ENCODE results near the gene HELZ2. TPM values are rescaled to one million over a fixed set of nuclear protein-coding genes. Genes with fewer than 3 reads are reported as not detected.

HELZ2 gene
- total and polyA plus RNA-seq, 2 of the 4 experiments (the other 2 are of a cell fraction), result 4.7 to 10.6 TPM

DNA sequence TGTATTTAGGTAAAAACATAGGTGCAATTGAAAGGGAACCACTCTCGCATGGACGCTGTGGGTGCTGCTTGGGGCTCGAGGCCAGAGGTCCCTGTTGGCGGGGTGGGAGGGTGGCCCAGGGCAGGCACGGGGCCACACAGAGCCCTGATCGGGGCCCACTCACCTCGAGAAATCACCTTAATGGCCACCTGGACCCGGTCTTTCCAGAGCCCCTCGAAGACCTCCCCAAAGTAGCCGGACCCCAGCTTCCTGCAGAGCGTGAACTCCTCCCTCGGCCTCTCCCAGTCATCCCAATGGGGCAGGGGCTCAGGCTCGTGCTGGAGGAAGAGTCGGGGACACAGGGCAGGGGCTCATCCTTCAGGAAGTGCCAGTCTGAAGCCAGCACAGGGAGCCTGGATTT is 40.7 kb downstream of the HELZ2 start:
- intact Hi-C loops (cut with micrococcal nuclease), result loop anchor here (10.0 kb wide), 1 partner anchor 121 kb away; the partner anchor contains the start of genes RTEL1 and STMN3
- POLR2A ChIA-PET (ENCODE audit: unreplicated experiment), result no interaction called here
- WGBS, 2 experiments (ENCODE audit: extremely low coverage in 2 of 2, insufficient read length in 1 of 2), result 61% methylated on average over 7 of the region's 14 CpGs; no CpG with 5 or more reads in 1 of the 2 experiments

More for the DNA sequence above, 40.7 kb downstream of the HELZ2 start:
- Histone ChIP-seq H3K4me3 (ENCODE audit: insufficient read depth, low read depth, low read length) (no peak overlapping the region), H3K14ac (replicated peaks; ENCODE audit: low read depth, low read length) (no peak overlapping the region), H2AFZ (replicated peaks; ENCODE audit: low read length, poor library complexity) (no peak overlapping the region), H3K4me1 (ENCODE audit: control insufficient read depth, insufficient read depth, low read length) (no peaks in the 10 kb centered on the region; the same call in 1 of the 2 replicates), H2BK120ac (ENCODE audit: low read depth, low read length) (no peak overlapping the region), H4K91ac (ENCODE audit: insufficient read depth, low read depth, low read length) (no peak overlapping the region), H2BK5ac (ENCODE audit: low read depth, low read length, poor library complexity, severe bottlenecking) (no peak overlapping the region), H3K23ac (ENCODE audit: low read depth, low read length) (no peak overlapping the region), H3K9ac (ENCODE audit: low read depth, low read length) (no peak overlapping the region), H2BK20ac (ENCODE audit: low read depth, low read length) (no peak overlapping the region), H3K27me3 (ENCODE audit: control insufficient read depth, insufficient read depth, low read length) (peaks cover 4% of the 10 kb centered on the region; the same call in 1 of the 2 replicates), H3K4me2 (ENCODE audit: low read depth, low read length) (no peak overlapping the region), H4K8ac (ENCODE audit: low read depth in 2 of 2, low read length in 2 of 2) (no peak overlapping the region), H3K18ac (ENCODE audit: low read depth, low read length) (no peak overlapping the region), H3K79me1 (ENCODE audit: low read depth in 1 of 2, low read length in 2 of 2) (no peaks in the 10 kb centered on the region), H2BK15ac (ENCODE audit: low read depth, low read length) (no peak overlapping the region), H3K27ac (ENCODE audit: insufficient read depth, low read length) (no peak overlapping the region), H3K9me3 (ENCODE audit: control insufficient read depth, insufficient read depth, low read length) (no peaks in the 10 kb centered on the region), H3K4ac (ENCODE audit: low read depth, low read length) (no peak overlapping the region), H3K36me3 (ENCODE audit: control insufficient read depth, insufficient read depth, low read length) (no peaks in the 10 kb centered on the region), H4K5ac (ENCODE audit: low read depth, low read length) (no peak overlapping the region), H4K20me1 (ENCODE audit: insufficient read depth, low read length) (no peaks in the 10 kb centered on the region), H2AK5ac (ENCODE audit: low read depth, low read length) (no peak overlapping the region), H3K9me1 (ENCODE audit: insufficient read depth, low read length) (no peaks in the 10 kb centered on the region), H3K56ac (ENCODE audit: extremely low read depth, insufficient read depth, low read length) (no peak overlapping the region), H2AK9ac (replicated peaks; ENCODE audit: low read depth, low read length, poor library complexity) (no peak overlapping the region)
- CTCF ChIA-PET, result no interaction called here
- DNase-seq (no peak), ATAC-seq (ENCODE audit: low read depth) (no peak)
- dilution Hi-C loops (cut with HindIII; ENCODE audit: low sequenced_read_pairs, unreplicated experiment) (no loop called here), in situ Hi-C loops (cut with MboI; ENCODE audit: low sequenced_read_pairs) (loop anchor here (10.0 kb wide), 2 partner anchors 331 to 441 kb away; partner anchors contain the start of genes ABHD16B, SAMD10 and TPD52L2)
- BruUV-seq (replicated peaks), result no TSS peak
- TF ChIP-seq, protein P1, sequence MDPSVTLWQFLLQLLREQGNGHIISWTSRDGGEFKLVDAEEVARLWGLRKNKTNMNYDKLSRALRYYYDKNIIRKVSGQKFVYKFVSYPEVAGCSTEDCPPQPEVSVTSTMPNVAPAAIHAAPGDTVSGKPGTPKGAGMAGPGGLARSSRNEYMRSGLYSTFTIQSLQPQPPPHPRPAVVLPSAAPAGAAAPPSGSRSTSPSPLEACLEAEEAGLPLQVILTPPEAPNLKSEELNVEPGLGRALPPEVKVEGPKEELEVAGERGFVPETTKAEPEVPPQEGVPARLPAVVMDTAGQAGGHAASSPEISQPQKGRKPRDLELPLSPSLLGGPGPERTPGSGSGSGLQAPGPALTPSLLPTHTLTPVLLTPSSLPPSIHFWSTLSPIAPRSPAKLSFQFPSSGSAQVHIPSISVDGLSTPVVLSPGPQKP (IDR thresholded peaks at IDR 0.05; ENCODE audit: borderline replicate concordance, low read depth, low read length), result no peak
- TF ChIP-seq SMC3 (IDR thresholded peaks at IDR 0.05; ENCODE audit: low read depth, low read length) (no peak), MAZ (IDR thresholded peaks at IDR 0.05; ENCODE audit: borderline replicate concordance, low read depth, low read length) (no peak), MAFK (IDR thresholded peaks at IDR 0.05; ENCODE audit: low read depth, low read length) (no peak), USF2 (IDR thresholded peaks at IDR 0.05; ENCODE audit: low read depth, low read length) (no peak), RCOR1 (IDR thresholded peaks at IDR 0.05; ENCODE audit: insufficient replicate concordance, low read length) (no peak), FOS (IDR thresholded peaks at IDR 0.05; ENCODE audit: low read depth, low read length) (no peak), CHD1 (IDR thresholded peaks at IDR 0.05; ENCODE audit: low read depth, low read length) (no peak), MXI1 (IDR thresholded peaks at IDR 0.05; ENCODE audit: borderline replicate concordance, low read depth, low read length) (no peak), RAD21 (IDR thresholded peaks at IDR 0.05; ENCODE audit: low read length) (no peak), CEBPB (IDR thresholded peaks at IDR 0.05; ENCODE audit: low read depth, low read length) (no peak)
